MV-4-11 (cell line): ENCODE data around the gene NHSL2.
A peak's percentile ranks its signal among the peaks of the same experiment; 100 is the strongest.
"Not testable (repeated sequence)": the region's sequence is repeated elsewhere in the genome, so short reads cannot be mapped to it uniquely, and the experiment has no call there.

Experiments used
- DNase-seq: peaks from one replicate; lab custom pipeline; 2025; lab: John Stamatoyannopoulos, UW

NHSL2 gene

GRCh38 chrX:71923516-71923915 lies 12.9 kb downstream of the NHSL2 start:
- no peak for DNase-seq

GRCh38 chrX:71927040-71927439 lies 16.4 kb downstream of the NHSL2 start:
- DNase-seq = no peak

GRCh38 chrX:71928856-71929255 lies 18.2 kb downstream of the NHSL2 start:
- DNase-seq = no peak

- no peak for DNase-seq
Observed at GRCh38 chrX:71930298-71930697, 19.7 kb downstream of the NHSL2 start.

- DNase-seq = peak; percentile 2
Observed at GRCh38 chrX:71935476-71935875, 24.8 kb downstream of the NHSL2 start.

- DNase-seq = no peak
Observed at GRCh38 chrX:71936632-71937031, 26.0 kb downstream of the NHSL2 start.

- DNase-seq = no peak
Observed at GRCh38 chrX:71938371-71938770, 27.7 kb downstream of the NHSL2 start.

GRCh38 chrX:71941145-71941544 lies 30.5 kb downstream of the NHSL2 start:
- DNase-seq = no peak

- DNase-seq = no peak
Observed at GRCh38 chrX:71941776-71942175, 31.1 kb downstream of the NHSL2 start.

- no peak for DNase-seq
Observed at GRCh38 chrX:71944369-71944768, 33.7 kb downstream of the NHSL2 start.

GRCh38 chrX:71945237-71945805 lies 34.7 kb downstream of the NHSL2 start:
- no peak for DNase-seq

GRCh38 chrX:71949363-71949762 lies 38.7 kb downstream of the NHSL2 start:
- DNase-seq = no peak

GRCh38 chrX:71949844-71950445 lies 39.3 kb downstream of the NHSL2 start:
- no peak for DNase-seq

GRCh38 chrX:71953391-71953790 lies 42.7 kb downstream of the NHSL2 start:
- DNase-seq = no peak

- DNase-seq = no peak
Observed at GRCh38 chrX:71953946-71954345, 43.3 kb downstream of the NHSL2 start.

- DNase-seq = no peak
Observed at GRCh38 chrX:71954458-71954857, 43.8 kb downstream of the NHSL2 start.

GRCh38 chrX:71955530-71956120 lies 45.0 kb downstream of the NHSL2 start:
- no peak for DNase-seq

- no peak for DNase-seq
Observed at GRCh38 chrX:71958281-71958675, 47.6 kb downstream of the NHSL2 start.

- not testable (repeated sequence) for DNase-seq
Observed at GRCh38 chrX:71964184-71964583, 53.5 kb downstream of the NHSL2 start.

GRCh38 chrX:71974916-71975315 lies 64.3 kb downstream of the NHSL2 start:
- DNase-seq = no peak

GRCh38 chrX:71976753-71977152 lies 66.1 kb downstream of the NHSL2 start:
- DNase-seq = no peak

GRCh38 chrX:71978164-71978563 lies 67.5 kb downstream of the NHSL2 start:
- no peak for DNase-seq

- no peak for DNase-seq
Observed at GRCh38 chrX:71989768-71990426, 79.3 kb downstream of the NHSL2 start.
